HG03342 (cell line): Measurements from ENCODE around the gene NCAPD3.
"Not testable (repeated sequence)": the region's sequence is repeated elsewhere in the genome, so short reads cannot be mapped to it uniquely, and the experiment has no call there.

Source experiments
- ATAC-seq: cut with Tn5 transposase; IDR thresholded peaks from one replicate; pipeline ENCODE4 v1.9.1; 2021; ENCODE audit warnings: mild to moderate bottlenecking, moderate library complexity; ENCODE audit not compliant: unreplicated experiment

The NCAPD3 gene

DNA sequence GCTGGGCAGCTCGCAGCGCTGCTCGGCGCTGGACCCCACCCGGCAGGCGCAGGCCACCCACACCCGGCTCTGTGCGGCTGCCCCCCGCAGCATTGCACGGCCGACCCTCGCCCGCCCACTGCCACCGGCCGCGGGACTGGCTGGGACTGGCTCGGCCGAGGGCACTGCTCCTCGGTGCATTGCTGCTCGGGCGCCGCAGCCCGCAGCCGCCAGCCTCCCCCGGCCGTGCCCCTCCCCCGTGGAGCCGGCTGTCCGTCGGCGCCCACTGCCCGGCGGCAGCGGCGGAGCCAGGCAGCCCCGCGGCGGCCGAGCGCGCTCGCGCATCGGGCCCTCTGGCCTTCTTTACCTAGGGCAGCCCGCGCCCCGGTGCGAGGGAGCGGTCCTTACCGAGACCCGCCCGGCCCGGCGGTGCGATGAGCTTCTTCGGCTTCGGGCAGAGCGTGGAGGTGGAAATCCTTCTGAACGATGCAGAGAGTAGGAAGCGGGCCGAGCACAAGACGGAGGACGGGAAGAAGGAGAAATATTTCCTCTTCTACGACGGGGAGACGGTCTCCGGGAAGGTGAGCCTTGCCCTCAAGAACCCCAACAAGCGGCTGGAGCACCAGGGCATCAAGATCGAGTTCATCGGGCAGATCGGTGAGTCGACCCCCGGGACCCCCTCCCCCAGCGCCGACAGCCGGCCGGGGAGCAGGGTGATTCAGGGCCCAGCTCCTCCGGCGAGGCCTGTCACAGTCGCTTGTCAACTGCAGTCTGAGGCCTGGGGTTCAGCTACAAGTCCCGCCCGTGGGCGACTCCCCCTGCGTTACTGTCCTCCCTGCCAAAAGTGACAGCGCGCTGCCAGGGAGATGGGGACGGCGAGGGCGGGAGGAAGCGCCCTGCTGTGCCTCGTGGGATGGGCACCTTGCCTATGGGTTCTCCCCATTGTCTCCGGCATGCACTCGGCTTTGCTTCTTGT, 1.2 kb upstream of the NCAPD3 start:
- peak; percentile 17 for ATAC-seq

DNA sequence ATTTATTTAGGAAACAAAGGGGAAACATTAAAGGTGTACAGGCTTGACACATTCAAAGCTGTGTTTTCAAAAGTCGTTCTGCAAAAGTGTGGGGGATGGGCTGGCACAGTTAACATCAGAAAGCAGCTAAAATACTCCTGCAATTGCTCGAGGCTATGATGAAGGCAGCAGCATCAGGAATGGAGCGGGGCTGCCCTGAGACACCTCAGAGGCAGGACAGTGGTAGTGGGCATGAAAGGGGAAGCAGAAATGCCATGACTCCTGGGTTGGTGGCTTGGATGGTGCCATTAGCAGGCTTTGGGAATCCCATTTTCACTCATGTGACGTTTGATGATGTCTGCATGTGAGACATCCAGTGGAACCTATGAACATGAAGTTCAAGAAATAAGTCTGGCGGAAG, 646 bp downstream of the NCAPD3 start:
- ATAC-seq = no peak

DNA sequence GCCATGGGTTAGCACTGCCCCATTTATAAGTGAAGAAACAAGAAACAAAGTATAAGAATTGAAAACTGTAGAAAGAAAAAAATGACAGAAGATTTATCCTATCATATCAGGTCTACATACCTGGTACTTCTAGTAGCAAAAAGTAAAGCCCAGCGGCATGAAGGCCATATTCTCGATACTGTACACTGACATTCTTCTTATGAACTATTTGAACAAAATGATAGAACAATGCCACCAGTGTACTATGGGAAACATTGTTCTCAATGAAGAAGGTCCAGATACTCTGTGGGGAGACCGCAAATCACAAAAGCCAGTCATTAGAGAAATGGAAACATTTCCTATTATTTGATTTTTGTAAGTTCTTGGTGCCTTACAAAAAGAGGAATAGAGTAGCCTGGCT, 7.0 kb downstream of the NCAPD3 start:
- ATAC-seq = no peak

DNA sequence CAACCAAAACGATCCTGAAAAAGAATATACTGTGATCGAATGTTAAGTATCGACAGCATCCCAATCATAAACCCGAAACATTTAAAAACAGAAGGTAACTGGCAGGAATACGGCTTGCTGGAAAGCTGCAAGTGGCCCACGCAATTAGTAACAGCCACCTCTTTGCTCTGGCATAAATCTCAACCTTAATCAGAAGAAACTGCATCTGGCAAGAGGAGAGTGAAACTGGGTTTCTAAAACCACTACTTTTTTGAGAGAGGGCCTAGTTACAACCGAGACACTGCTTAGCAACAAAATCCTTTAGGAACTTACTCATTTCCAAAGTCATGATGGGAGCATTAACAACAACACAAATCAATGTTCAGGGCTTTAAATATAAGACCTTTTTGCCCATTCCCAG, 7.9 kb downstream of the NCAPD3 start:
- ATAC-seq = no peak

DNA sequence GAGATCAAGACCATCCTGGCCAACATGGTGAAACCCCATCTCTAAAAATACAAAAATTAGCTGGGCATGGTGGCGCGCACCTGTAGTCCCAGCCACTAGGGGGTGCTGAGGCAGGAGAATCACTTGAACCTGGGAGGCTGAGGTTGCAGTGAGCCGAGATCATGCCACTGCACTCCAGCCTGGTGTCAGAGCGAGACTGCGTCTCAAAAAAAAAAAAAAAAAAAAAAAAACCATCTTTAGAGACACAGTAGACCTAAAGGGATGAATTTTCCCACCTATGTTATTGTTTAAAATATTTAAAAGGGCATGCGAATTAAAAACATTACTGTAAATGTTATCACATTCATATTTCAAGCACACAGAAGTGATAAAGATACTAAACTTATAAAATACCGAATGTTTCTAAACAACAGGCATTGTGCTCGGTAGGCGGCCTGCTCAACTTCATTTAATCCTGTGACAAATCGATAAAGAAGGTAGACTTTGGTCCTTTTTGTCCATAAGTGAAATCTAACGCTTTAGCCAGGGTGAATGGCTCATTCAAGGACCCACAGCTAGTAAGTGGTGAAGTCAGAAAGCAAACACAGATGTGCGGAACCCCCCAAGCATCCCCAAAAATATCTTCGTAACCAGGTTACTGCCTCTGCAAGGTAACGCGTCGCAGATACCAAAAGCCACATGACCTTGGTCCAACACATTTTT, 16.1 kb downstream of the NCAPD3 start:
- no peak for ATAC-seq

DNA sequence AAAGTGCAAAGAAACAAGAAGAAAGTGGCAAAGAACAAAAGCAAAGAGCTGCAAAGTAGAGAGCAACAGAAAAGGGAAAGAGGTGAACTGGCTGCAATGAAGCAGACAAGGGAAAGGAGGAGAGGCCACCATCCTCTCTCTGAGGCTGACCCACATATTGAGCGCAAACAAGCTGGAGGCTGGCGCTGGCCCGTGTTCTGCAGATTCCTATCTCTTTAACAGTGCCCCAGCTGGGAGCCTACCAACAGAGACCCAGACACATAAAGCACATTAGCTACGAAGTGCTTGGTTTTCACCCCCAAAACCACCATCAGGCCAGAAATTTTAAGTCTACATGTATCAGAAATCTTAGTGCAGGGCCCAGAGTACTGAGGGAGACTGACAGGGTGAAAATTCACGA, 17.6 kb downstream of the NCAPD3 start:
- ATAC-seq = no peak

DNA sequence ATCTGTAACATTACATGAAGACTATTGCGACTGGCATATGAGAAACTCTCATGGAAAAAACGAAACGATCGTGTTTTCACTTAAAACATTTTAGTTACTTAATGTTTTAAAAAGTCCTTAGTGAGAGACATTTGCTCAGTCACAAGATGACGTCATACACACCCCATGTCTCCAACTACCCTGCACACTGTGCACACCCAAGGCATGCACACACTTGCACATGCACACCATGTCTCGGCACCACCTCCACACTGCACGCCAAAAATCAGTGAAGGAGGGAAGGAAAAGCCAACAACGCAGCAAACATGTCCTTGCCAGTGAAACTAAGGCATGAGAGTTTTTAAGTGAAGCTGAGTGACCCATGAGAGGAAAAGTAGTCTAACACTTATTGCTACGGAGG, 18.0 kb downstream of the NCAPD3 start:
- ATAC-seq = no peak

DNA sequence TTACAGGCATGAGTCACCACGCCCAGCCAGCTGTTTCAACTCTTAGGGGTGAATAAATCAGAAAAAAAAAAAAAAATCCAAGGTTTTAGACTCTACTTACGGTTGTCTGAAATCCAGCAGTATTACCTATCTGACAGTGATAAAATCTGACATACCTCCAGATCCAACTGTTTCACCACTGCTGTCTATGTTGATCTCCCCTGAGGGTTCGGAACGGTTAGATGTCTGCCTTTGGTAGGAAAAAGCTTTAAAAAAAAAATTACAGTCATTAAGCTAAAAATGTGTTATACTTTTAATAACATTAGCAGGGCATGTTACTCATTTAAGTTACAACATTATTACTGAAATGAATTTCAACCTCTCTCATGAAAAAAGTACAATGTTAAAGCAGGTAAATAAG, 21.1 kb downstream of the NCAPD3 start:
- no peak for ATAC-seq

DNA sequence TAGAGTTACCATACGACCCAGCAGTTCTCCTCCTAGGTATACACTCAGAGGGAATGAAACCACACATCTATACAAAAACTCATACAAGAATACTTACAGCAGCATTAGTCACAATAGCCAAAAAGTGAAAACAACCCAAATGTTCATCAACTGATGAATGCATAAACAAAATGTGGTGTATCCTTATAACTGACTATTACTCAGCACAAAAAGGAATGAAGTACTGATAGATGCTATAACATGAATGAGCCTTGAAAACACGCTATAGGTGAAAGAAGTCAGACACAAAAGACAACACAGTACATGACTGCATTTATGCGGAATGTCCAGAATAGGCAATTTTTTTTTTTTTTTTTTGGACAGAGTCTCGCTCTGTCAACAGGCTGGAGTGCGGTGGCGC, 23.1 kb downstream of the NCAPD3 start:
- ATAC-seq = no peak

DNA sequence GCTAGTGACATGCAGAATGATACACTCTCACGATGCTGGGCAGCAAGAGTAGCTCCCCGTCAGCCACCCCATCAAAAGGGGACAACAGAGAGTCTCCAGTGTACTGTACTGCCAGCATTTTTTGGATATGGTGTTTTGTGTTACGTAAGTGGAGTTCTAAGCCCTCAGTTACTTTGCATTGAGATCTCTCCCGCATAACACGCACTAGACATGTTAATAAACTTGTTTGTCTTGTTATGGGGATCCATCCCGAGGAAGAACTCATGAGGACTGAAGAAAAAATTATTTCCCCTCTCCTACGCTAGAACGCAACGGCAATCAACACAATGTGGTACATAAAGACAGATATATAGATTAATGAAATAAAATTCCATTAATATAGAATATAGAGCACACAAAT, 24.2 kb downstream of the NCAPD3 start:
- no peak for ATAC-seq

DNA sequence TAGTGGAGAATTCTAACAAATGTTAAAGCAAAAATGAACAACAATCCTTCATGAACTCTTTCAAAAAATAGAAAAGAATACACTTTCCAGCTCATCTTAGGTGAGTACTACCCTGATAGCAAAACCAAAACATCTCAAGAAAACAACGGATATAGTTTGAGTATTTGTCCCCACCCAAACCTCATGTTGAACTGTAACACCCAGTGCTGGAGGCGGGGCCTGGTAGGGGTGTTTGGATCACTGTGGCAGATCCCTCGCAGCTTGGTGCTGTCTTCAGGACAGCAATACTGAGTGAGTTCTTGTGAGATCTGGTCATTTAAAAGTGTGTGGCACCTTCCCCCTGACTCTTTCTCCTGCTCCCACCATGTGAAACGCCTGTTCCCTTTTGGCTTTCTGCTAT, 27.0 kb downstream of the NCAPD3 start:
- no peak for ATAC-seq

DNA sequence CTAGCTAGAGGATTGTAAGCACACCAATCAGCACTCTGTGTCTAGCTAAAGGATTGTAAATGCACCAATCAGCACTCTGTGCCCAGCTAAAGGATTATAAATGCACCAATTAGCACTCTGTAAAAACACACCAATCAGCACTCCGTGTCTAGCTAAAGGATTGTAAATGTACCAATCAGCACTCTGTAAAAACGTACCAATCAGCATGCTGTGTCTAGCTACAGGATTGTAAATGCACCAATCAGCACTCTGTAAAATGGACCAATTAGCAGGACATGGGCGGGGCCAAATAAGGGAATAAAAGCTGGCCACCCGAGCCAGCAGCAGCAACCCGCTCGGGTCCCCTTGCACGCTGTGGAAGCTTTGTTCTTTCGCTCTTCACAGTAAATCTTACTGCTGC, 35.7 kb downstream of the NCAPD3 start:
- not testable (repeated sequence) for ATAC-seq

DNA sequence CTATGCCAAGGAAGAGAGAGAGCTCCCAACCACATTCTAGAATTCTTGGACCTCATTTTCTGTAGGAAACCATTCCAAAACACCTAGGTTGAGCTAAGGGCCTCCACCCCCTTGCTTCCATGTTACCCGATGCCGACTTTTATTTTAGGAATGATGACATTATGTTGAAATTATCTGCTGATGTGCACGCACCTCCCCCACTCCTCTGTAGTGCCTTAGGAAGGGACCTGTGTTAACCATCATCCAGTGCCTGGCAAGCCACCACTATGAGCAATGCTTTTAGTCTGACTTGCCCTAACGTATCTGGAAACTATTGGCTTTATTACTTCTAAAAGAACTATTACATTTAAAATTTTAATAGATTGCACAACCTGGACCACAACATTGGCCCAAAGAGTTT, 42.1 kb downstream of the NCAPD3 start:
- no peak for ATAC-seq

DNA sequence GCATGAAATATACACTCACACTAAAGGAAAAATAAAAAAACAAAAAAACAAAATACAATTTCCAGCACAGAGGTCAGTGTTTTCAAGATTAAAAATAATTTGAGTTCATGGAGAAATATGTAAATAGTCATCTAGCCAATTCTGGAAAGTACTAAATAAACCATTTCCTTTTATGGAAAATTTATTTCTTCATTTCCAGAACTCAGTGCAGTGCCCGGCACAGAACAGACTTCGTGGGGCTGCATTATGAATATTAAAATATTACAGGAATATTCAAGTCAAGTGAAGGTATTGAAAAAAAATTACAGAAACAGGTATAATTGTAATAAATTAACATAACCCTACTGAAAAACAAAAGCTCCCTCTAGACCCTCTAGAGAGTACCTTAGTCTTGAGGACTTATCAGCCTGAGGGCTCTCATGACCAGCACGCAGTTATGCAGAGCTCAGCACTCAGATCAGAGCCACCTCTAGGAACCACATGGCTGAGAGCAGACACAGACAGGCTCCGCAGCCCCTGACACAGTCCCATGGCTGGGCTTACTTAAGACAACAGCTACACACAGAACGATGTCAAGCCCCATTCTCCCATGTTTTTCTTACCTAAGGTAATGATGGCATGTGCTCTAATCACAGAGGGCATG, 45.6 kb downstream of the NCAPD3 start:
- ATAC-seq = no peak

DNA sequence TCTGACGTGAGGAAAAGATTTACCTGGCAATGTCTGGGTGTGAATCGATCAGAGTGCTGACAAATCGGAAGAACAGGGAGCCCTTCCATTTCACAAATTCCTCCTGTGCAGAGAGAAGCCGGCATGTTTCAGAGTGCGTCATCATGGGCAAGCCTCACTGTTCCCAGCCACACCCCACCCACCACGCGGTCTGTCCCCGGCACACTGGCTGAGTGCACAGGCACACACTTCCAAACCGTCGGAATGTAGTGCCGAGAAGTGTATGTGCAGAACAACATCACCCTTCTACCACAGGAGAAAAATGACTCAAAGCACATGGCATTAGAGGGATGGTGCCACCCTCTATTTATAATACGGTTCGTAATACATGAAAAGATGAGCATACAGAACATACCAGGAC, 47.5 kb downstream of the NCAPD3 start:
- ATAC-seq = no peak

DNA sequence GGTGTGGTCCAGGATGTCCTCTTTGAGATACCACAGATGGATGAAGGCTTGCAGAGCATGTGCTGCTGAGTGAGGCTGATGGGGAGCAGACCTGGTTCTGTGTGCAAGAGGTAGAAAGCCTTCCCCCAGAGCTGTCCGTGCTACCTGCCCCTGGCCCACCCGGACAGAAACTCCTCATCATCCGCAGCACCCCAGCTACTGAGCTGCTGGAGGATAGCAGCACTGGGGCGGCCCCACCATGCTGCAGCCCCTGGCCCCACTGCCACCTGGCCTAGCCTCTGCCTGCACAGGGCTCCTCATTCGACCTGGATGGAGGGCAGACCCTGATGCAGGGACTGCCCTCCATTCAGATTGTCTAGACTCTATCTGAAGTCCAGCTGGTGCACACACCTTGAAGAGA, 50.5 kb downstream of the NCAPD3 start:
- ATAC-seq = no peak

DNA sequence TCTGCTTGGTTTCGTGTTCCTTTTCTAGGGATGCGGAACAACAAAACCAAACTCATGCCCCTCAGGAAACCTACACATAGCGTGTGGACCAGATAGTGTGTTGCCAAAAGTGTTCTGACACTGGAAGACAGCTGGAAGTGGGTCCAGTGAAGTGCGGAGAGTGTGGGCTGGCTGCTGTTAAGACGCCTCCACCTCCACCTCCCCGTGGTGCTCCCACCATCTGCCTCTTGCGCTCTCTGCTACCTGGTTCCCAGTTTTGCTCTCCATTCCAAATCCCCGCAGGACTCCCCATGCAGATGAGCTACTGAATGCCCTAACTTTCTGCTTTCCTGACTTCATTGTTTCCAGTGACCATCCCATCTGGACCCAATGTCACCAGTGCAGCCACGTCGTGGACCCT, 51.8 kb downstream of the NCAPD3 start:
- no peak for ATAC-seq

DNA sequence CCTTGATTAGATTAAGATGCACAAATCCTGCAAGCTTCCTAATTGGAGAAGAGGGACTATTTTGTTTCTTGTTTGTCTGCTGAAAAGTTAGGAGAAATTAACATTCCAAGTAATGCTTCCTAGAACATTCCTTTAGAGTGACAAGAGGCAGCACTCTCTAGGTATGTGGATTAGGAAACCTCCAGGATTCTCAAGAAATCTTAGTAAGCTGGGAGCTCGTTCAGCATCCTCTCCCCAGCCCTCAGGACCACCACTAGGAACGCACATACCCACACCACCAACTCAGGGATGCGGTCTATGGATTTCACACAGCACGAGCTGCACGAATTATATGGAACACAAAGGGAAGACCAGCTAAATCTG, 52.9 kb downstream of the NCAPD3 start:
- ATAC-seq = no peak

DNA sequence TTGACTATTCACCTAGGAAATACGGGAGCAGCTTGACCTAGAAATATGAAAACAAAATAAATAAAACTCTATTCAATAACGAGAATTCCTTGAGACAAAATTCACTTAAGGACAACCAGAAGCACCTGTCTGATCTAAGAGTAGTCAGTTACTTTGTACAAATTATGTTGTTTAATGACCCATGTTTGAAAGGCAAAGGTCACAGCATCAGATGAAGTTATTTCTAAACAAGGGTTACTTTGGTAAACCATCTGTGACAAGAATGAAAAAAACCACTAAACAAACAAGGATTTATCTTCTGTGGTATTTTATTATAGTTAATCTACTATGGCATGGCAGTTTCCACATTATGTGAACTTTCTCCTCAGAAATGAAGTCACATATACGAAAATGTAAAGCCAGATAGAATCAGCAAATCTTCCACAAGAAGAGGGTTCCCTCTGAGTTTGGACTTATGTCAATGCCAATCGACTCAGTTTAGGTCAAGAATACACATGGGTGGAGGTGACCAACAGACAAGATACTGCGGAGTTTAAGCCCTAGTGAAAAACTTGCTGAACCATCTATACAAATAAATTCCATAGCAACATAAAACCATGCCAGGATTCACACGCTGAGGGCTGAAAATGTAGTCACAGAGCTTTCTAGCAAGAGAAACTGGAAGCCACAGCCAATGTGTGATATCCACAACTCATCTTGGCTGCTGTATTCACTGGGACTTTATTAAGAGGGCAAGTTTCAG, 53.4 kb downstream of the NCAPD3 start:
- no peak for ATAC-seq

DNA sequence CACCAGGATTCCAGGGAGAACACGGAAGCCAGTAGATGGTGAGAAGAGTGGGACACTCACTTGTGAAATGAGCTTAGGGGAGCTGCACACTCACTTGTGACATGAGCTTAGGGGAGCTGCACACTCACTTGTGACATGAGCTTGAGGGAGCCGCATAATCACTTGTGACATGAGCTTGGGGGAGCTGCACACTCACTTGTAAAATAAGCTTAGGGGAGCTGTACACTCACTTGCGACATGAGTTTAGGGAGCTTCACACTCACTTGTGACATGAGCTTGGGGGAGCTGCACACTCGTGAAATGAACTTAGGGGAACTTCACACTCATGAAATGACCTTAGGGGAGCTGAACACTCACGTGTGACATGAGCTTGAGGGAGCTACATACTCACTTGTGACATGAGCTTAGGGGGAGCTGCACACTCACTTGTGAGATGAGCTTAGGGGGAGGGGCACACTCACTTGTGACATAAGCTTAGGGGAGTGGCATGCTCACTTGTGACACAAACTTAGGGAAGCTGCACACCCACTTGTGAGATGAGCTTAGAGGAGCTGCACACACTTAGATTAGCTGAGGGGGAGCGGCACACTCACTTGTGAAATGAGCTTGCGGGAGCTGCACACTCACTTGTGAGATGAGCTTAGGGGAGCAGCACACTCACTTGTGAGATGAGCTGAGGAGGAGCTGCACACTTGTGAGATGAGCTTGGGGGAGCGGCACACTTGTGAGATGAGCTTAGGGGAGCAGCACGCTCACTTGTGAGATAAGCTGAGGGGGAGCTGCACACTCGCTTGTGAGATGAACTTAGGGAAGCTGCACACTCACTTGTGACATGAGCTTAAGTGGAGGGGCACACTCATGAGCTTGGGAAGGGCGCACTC, 59.0 kb downstream of the NCAPD3 start:
- ATAC-seq = no peak
